OCI-LY1 (cell line): ENCODE data around the gene ABI3.

Experiments
- H2AFZ ChIP-seq: fragments of 200-600 bp; sonication (generic), shearing (Covaris generic); 2 replicates; pipeline ENCODE4 v1.6.0; 2014; ENCODE audit warnings: antibody characterized with exemption, mild to moderate bottlenecking, low read length
- H3F3A ChIP-seq: fragments of 200-600 bp; sonication (generic), shearing (Covaris generic); 2 replicates; pipeline ENCODE4 v1.6.0; 2014; ENCODE audit warnings: mild to moderate bottlenecking, antibody characterized with exemption, low read length, moderate library complexity; ENCODE audit not compliant: insufficient read depth
- H3K27ac ChIP-seq: fragments of 200-600 bp; sonication (generic); 2 replicates; pipeline ENCODE4 v1.5.1; 2014; ENCODE audit warnings: low read length, mixed run types, mild to moderate bottlenecking, low read depth; ENCODE audit not compliant: poor library complexity, severe bottlenecking
- H3K27me3 ChIP-seq: fragments of 200-600 bp; sonication (generic); 2 replicates; pipeline ENCODE4 v1.6.0; 2014; ENCODE audit warnings: antibody characterized with exemption, mild to moderate bottlenecking, low read length, moderate library complexity; ENCODE audit not compliant: insufficient read depth
- H3K36me3 ChIP-seq: fragments of 200-600 bp; sonication (generic); 2 replicates; pipeline ENCODE4 v1.6.1; 2014; ENCODE audit warnings: mild to moderate bottlenecking, antibody characterized with exemption, low read length, moderate library complexity, mixed read lengths; ENCODE audit not compliant: insufficient read depth
- H3K4me1 ChIP-seq: fragments of 200-600 bp; sonication (generic); 2 replicates; pipeline ENCODE4 v1.5.1; 2014; ENCODE audit warnings: mild to moderate bottlenecking, low read length, moderate library complexity; ENCODE audit not compliant: insufficient read depth, severe bottlenecking
- H3K4me2 ChIP-seq: fragments of 200-600 bp; sonication (generic), shearing (Covaris generic); 2 replicates; pipeline ENCODE4 v1.6.1; 2014; ENCODE audit warnings: low read length
- H3K4me3 ChIP-seq: fragments of 200-600 bp; sonication (generic); 2 replicates; pipeline ENCODE4 v1.5.1; 2014; ENCODE audit warnings: low read length, low read depth, mild to moderate bottlenecking, mixed read lengths; ENCODE audit not compliant: poor library complexity, severe bottlenecking
- H3K79me2 ChIP-seq: fragments of 200-600 bp; shearing (Covaris generic); 2 replicates; pipeline ENCODE4 v1.6.1; 2016; ENCODE audit warnings: mixed run types, low read length, mixed read lengths; ENCODE audit not compliant: insufficient read depth
- H3K9ac ChIP-seq: fragments of 200-600 bp; sonication (generic), shearing (Covaris generic); 2 replicates; pipeline ENCODE4 v1.6.1; 2014; ENCODE audit warnings: mild to moderate bottlenecking, low read length, mixed read lengths
- H3K9me2 ChIP-seq: fragments of 200-600 bp; sonication (generic), shearing (Covaris generic); 2 replicates; pipeline ENCODE4 v1.6.1; 2014; ENCODE audit warnings: low read depth, mild to moderate bottlenecking, low read length, mixed read lengths
- H3K9me3 ChIP-seq: fragments of 200-600 bp; shearing (Covaris generic); 2 replicates; pipeline ENCODE4 v1.6.1; 2014; ENCODE audit warnings: low read length, mixed read lengths
- H4K20me1 ChIP-seq: fragments of 200-600 bp; sonication (generic), shearing (Covaris generic); 2 replicates; pipeline ENCODE4 v1.6.0; 2016; ENCODE audit warnings: mild to moderate bottlenecking, low read length; ENCODE audit not compliant: insufficient read depth
- EZH2 ChIP-seq: fragments of 200-600 bp; sonication (generic), shearing (Covaris generic); IDR thresholded peaks from 2 replicates; pipeline ENCODE4 v1.8.0; 2017; ENCODE audit warnings: borderline replicate concordance, mixed run types, mild to moderate bottlenecking, antibody characterized with exemption, low read length, moderate library complexity, mixed read lengths
- TF ChIP-seq, protein P1 (sequence below): fragments of 200-600 bp; sonication (generic), shearing (Covaris generic); IDR thresholded peaks from 2 replicates; pipeline ENCODE4 v1.5.1; 2017; ENCODE audit warnings: mild to moderate bottlenecking, antibody characterized with exemption, low read length, moderate library complexity, mixed read lengths

Gene ABI3

DNA sequence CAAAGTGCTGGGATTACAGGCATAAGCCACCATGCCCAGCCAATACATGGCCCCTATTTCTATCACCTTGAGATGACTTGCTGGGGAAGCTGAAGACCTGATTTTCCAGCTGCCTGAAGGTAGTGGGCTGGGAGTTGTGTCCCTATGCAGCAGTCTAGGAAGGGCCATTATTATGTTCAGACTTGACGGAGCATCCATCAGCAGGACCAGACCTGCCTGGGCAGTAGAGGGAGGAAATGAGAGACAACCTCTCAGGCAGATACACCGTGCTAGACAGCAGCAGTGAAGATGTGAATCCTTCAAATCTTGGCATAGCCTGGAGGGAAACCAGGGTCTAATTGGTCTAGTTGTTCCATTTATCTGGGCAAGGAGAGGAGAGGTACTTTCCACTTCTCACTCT lies 55.7 kb downstream of the ABI3 start:
- Histone ChIP-seq H3K9me3 (no peaks in the 10 kb centered on the region), H4K20me1 (no peaks in the 10 kb centered on the region), H3K79me2 (no peaks in the 10 kb centered on the region), H3F3A (no peaks in the 10 kb centered on the region), H3K27ac (no peak overlapping the region), H2AFZ (no peak overlapping the region), H3K9ac (no peak overlapping the region), H3K4me2 (no peak overlapping the region), H3K27me3 (no peaks in the 10 kb centered on the region), H3K36me3 (no peaks in the 10 kb centered on the region), H3K4me3 (no peak overlapping the region), H3K4me1 (no peaks in the 10 kb centered on the region), H3K9me2 (no peaks in the 10 kb centered on the region)
- TF ChIP-seq, protein P1, sequence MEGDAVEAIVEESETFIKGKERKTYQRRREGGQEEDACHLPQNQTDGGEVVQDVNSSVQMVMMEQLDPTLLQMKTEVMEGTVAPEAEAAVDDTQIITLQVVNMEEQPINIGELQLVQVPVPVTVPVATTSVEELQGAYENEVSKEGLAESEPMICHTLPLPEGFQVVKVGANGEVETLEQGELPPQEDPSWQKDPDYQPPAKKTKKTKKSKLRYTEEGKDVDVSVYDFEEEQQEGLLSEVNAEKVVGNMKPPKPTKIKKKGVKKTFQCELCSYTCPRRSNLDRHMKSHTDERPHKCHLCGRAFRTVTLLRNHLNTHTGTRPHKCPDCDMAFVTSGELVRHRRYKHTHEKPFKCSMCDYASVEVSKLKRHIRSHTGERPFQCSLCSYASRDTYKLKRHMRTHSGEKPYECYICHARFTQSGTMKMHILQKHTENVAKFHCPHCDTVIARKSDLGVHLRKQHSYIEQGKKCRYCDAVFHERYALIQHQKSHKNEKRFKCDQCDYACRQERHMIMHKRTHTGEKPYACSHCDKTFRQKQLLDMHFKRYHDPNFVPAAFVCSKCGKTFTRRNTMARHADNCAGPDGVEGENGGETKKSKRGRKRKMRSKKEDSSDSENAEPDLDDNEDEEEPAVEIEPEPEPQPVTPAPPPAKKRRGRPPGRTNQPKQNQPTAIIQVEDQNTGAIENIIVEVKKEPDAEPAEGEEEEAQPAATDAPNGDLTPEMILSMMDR: no peak
- TF ChIP-seq EZH2: no peak

DNA sequence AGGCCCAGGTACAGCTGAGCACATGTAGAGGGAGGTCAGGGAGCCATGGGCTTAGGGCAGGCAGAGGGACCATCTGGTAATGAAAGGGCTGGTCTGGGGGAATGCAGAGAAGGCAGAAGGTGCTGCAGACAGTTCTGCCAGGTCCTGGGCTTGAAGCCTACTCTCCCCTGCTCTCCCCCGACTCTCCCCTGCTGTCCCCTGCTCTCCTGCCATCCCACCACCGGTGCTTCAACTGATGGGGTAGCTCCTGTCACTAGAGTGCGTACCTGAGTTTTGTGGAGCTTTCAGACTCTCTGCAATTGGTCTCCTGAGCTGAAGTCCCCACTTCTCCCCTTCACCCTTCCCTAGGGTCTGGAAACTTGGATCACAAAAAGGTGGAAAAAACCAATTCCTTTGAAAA lies 57.4 kb downstream of the ABI3 start:
- no peak overlapping the region for H2AFZ ChIP-seq
- H4K20me1 ChIP-seq: no peaks in the 10 kb centered on the region
- no peaks in the 10 kb centered on the region for H3K4me1 ChIP-seq
- no peaks in the 10 kb centered on the region for H3K36me3 ChIP-seq
- TF ChIP-seq, protein P1: no peak
- no peak for TF ChIP-seq EZH2
- H3K79me2 ChIP-seq: no peaks in the 10 kb centered on the region
- H3K9ac ChIP-seq: no peak overlapping the region
- H3F3A ChIP-seq: no peaks in the 10 kb centered on the region
- no peak overlapping the region for H3K4me2 ChIP-seq
- H3K27ac ChIP-seq: no peak overlapping the region
- H3K4me3 ChIP-seq: no peak overlapping the region
- no peaks in the 10 kb centered on the region for H3K9me2 ChIP-seq
- no peaks in the 10 kb centered on the region for H3K27me3 ChIP-seq
- H3K9me3 ChIP-seq: no peaks in the 10 kb centered on the region

DNA sequence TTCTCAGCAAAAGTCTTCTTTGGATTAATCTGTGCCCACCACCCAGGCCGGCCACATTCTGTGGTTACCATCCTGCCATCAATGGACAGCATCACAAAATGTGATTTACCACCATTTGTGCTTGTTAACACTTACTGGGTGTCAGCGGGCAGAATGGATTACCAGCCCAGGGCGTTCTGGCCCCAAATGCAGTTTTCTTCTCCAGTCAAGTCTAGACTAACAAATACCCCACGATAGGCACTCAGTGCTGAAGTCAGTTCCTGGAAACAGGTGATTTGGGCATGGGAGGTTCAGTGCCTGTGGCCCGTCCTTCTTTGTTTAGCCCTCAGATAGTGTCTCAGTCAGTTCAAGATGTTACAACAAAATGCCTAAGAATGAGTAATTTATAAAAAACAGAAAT lies 58.8 kb downstream of the ABI3 start:
- Histone ChIP-seq H3K27me3 (no peaks in the 10 kb centered on the region), H3K79me2 (no peaks in the 10 kb centered on the region), H3K9me2 (no peaks in the 10 kb centered on the region), H3K4me2 (no peak overlapping the region), H3K4me3 (no peak overlapping the region), H3K27ac (no peak overlapping the region), H2AFZ (no peak overlapping the region), H3K36me3 (no peaks in the 10 kb centered on the region), H3F3A (no peaks in the 10 kb centered on the region), H3K9ac (no peak overlapping the region), H3K4me1 (no peaks in the 10 kb centered on the region), H3K9me3 (no peaks in the 10 kb centered on the region), H4K20me1 (no peaks in the 10 kb centered on the region)
- no peak for TF ChIP-seq EZH2
- TF ChIP-seq, protein P1: no peak
